Esophagus squamous epithelium (tissue), 4 donors: Measurements from ENCODE around the gene RRM2.

ENCODE experiments used
- POLR2A ChIP-seq, 4 donors: fragments of 450-650 bp; IDR thresholded peaks; one replicate each; pipeline ENCODE4 v1.6.1; 2017; ENCODE audit warnings: antibody characterized with exemption in 4 of 4, mild to moderate bottlenecking in 4 of 4, moderate library complexity in 3 of 4
- TF ChIP-seq, protein P1 (sequence below), 6 experiments: fragments of 450-650 bp in 4 of 6; fragments of 200-600 bp in 2 of 6; sonication (generic) in 2 of 6; IDR thresholded peaks; one replicate each; pipeline ENCODE4 v1.5.1; 2016 to 2019; ENCODE audit warnings: antibody characterized with exemption in 6 of 6, mild to moderate bottlenecking in 4 of 6, moderate library complexity in 4 of 6

DNA sequence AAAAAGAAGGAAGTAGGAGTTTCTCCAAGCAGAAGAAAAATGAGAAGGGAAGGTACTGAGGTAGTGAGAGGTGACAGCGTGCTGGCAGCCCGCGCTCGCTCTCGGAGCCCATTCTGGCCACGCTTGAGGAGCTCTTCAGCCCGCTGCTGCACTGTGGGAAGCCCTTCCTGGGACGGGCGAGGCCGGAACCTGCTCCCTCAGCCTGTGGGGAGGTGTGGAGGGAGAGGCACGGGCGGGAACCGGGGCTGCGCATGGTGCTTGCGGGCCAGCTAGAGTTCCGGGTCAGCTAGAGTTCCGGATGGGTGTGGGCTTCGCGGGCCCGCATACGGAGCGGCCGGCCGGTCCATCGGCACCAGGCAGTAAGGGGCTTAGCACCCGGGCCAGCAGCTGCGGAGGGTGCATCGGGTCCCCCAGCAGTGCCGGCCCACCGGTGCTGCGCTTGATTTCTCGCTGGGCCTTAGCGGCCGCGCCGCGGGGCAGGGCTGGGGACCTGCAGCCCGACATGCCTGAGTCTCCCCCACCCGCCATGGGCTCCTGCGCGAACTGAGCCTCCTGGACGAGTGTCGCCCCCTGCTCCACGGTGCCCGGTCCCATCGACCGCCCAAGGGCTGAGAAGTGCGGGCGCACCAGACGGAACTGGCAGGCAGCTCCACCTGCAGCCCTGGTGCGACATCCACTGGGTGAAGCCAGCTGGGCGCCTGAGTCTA lies 31.2 kb upstream of the RRM2 start:
- no peak for TF ChIP-seq POLR2A (IDR thresholded peaks at IDR 0.05)
- TF ChIP-seq, protein P1, sequence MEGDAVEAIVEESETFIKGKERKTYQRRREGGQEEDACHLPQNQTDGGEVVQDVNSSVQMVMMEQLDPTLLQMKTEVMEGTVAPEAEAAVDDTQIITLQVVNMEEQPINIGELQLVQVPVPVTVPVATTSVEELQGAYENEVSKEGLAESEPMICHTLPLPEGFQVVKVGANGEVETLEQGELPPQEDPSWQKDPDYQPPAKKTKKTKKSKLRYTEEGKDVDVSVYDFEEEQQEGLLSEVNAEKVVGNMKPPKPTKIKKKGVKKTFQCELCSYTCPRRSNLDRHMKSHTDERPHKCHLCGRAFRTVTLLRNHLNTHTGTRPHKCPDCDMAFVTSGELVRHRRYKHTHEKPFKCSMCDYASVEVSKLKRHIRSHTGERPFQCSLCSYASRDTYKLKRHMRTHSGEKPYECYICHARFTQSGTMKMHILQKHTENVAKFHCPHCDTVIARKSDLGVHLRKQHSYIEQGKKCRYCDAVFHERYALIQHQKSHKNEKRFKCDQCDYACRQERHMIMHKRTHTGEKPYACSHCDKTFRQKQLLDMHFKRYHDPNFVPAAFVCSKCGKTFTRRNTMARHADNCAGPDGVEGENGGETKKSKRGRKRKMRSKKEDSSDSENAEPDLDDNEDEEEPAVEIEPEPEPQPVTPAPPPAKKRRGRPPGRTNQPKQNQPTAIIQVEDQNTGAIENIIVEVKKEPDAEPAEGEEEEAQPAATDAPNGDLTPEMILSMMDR (IDR thresholded peaks at IDR 0.05): no peak
